BE2C (cell line): ENCODE results near the gene HDAC8.
"Not testable (repeated sequence)": the region's sequence is repeated elsewhere in the genome, so short reads cannot be mapped to it uniquely, and the experiment has no call there.

Experiments
- DNase-seq: peaks from one replicate; pipeline ENCODE4 v3.0.0-alpha.2; 2020
- H3K27me3 ChIP-seq: fragments of 250-450 bp; sonication (Bioruptor Pico); 2 replicates; pipeline ENCODE4 v1.5.1; 2020; ENCODE audit warnings: mild to moderate bottlenecking
- H3K36me3 ChIP-seq: fragments of 250-450 bp; sonication (Bioruptor Pico); 2 replicates; pipeline ENCODE4 v1.5.1; 2020; ENCODE audit warnings: mild to moderate bottlenecking
- H3K4me1 ChIP-seq: fragments of 250-450 bp; sonication (Bioruptor Pico); 2 replicates; pipeline ENCODE4 v1.5.1; 2020
- H3K4me3 ChIP-seq: 2 replicates; pipeline ENCODE4 v1.5.1; 2011; ENCODE audit warnings: low read depth, low read length
- H3K9me3 ChIP-seq: fragments of 250-450 bp; sonication (Bioruptor Pico); 2 replicates; pipeline ENCODE4 v1.5.1; 2020
- CTCF ChIP-seq: IDR thresholded peaks from 2 replicates; pipeline ENCODE4 v1.5.1; 2012; ENCODE audit warnings: mild to moderate bottlenecking, low read depth, low read length

Gene HDAC8

GRCh38 chrX:72568406-72569092 is 4.1 kb downstream of the HDAC8 start:
- Histone ChIP-seq H3K4me1 (no peaks in the 10 kb centered on the region), H3K9me3 (no peaks in the 10 kb centered on the region), H3K27me3 (no peaks in the 10 kb centered on the region), H3K36me3 (no peaks in the 10 kb centered on the region; the same call in 1 of the 2 replicates), H3K4me3 (no peak overlapping the region)
- TF ChIP-seq CTCF = no peak
- DNase-seq = no peak

GRCh38 chrX:72566448-72566847 is 6.2 kb downstream of the HDAC8 start:
- Histone ChIP-seq H3K9me3 (no peaks in the 10 kb centered on the region), H3K4me3 (no peak overlapping the region), H3K36me3 (no peaks in the 10 kb centered on the region; the same call in 1 of the 2 replicates), H3K4me1 (no peaks in the 10 kb centered on the region), H3K27me3 (no peaks in the 10 kb centered on the region)
- DNase-seq = no peak
- no peak for TF ChIP-seq CTCF

GRCh38 chrX:72559655-72560054 is 13.0 kb downstream of the HDAC8 start:
- not testable (repeated sequence) for H3K4me1 ChIP-seq, DNase-seq, H3K27me3 ChIP-seq, H3K9me3 ChIP-seq, H3K4me3 ChIP-seq, H3K36me3 ChIP-seq

GRCh38 chrX:72554448-72555140 is 18.0 kb downstream of the HDAC8 start:
- no peaks in the 10 kb centered on the region for H3K9me3 ChIP-seq
- TF ChIP-seq CTCF = peak; percentile 26
- H3K4me1 ChIP-seq = peaks cover 5% of the 10 kb centered on the region
- H3K36me3 ChIP-seq = no peaks in the 10 kb centered on the region
- peak; percentile 69 for DNase-seq
- peak overlapping the region; percentile 38 for H3K4me3 ChIP-seq
- no peaks in the 10 kb centered on the region for H3K27me3 ChIP-seq

GRCh38 chrX:72552443-72552842 is 20.2 kb downstream of the HDAC8 start:
- not testable (repeated sequence) for H3K4me3 ChIP-seq, H3K27me3 ChIP-seq, H3K36me3 ChIP-seq, H3K4me1 ChIP-seq, DNase-seq, H3K9me3 ChIP-seq

DNA sequence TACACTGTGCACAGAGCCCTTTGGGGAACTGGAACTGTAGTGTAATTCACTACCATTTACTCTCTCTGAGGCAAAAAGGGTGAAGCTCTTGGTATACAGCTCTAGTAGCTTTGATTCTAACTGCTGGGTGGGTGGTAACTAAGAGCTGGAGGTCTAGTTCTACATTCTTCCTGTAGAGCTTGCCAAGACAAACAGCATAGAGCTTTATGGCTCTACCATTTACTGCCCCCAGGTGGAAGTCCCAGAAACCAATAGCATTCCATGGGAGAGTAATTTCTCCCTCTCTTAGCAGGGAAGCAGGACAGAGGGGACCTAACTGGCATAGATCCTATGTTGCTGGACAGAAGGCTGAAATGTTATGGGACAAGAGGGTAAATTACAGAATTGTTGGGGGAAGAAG is 26.7 kb downstream of the HDAC8 start:
- DNase-seq = no peak
- 0 out of 2 replicates have a peak, but pooled peaks have one; percentile 4 for TF ChIP-seq CTCF
- no peaks in the 10 kb centered on the region for H3K4me1 ChIP-seq
- H3K4me3 ChIP-seq = no peak overlapping the region
- H3K9me3 ChIP-seq = no peaks in the 10 kb centered on the region
- no peaks in the 10 kb centered on the region for H3K36me3 ChIP-seq
- H3K27me3 ChIP-seq = no peaks in the 10 kb centered on the region

DNA sequence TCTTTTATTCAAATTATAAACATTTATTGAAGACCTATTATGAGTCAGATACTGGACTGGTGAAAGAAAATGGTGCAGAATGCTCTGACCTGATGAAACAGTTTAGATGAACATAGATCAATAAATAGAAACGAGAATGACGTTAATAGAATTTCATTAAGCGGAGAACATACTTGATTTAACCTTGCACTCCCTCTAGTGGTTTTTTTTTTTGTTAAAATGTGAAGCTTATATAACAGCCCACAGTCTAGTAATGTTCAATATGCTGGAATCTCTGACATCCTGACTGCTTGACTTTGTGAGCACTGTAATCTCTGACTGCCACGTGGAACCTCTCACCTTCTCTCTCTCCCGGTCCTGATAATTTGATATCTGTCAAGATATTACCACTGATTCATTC is 32.3 kb downstream of the HDAC8 start:
- Histone ChIP-seq H3K4me1 (0 out of 2 replicates have a peak, but pooled peaks cover 3% of the 10 kb centered on the region), H3K4me3 (no peak overlapping the region), H3K9me3 (no peaks in the 10 kb centered on the region), H3K36me3 (no peaks in the 10 kb centered on the region), H3K27me3 (no peaks in the 10 kb centered on the region)
- peak; percentile 25; the same call in 1 of the 2 replicates for TF ChIP-seq CTCF
- DNase-seq = no peak
